ENCODE data around the gene ZFPM1. TPM values are rescaled to one million over a fixed set of nuclear protein-coding genes. Genes with fewer than 3 reads are reported as not detected.

Gene ZFPM1
- total RNA-seq, 3 donors from 2014 or later, result 0.32 to 2.9 (median 2.3) TPM

- H3K27me3 ChIP-seq, result no peaks in the 10 kb centered on the region
- H3K4me3 ChIP-seq, result no peak overlapping the region
- DNase-seq (ENCODE audit: low spot score in 2 of 2), result no peak
- intact Hi-C loops (cut with DNase I; ENCODE audit: low total_unique reads), result no loop called here
- no peaks in the 10 kb centered on the region for H3K9me3 ChIP-seq
- no peak overlapping the region for H3K27ac ChIP-seq
- no peaks in the 10 kb centered on the region for H3K4me1 ChIP-seq
- no peaks in the 10 kb centered on the region for H3K36me3 ChIP-seq
- TF ChIP-seq POLR2A (IDR thresholded peaks at IDR 0.05) (no peak), CTCF (IDR thresholded peaks at IDR 0.05) (no peak), POLR2AphosphoS5 (IDR thresholded peaks at IDR 0.05) (no peak)
These were observed 41.0 kb upstream of the ZFPM1 start for GRCh38 chr16:88411951-88412576.

- TF ChIP-seq POLR2AphosphoS5 (IDR thresholded peaks at IDR 0.05), result no peak
- no peak for TF ChIP-seq CTCF (IDR thresholded peaks at IDR 0.05)
- TF ChIP-seq POLR2A (IDR thresholded peaks at IDR 0.05), result no peak
- intact Hi-C loops (cut with DNase I; ENCODE audit: low total_unique reads), result no loop called here
- H3K4me1 ChIP-seq, result no peaks in the 10 kb centered on the region
- no peak overlapping the region for H3K27ac ChIP-seq
- no peak for DNase-seq (ENCODE audit: low spot score in 2 of 2)
- no peaks in the 10 kb centered on the region for H3K27me3 ChIP-seq
- H3K36me3 ChIP-seq, result no peaks in the 10 kb centered on the region
- no peaks in the 10 kb centered on the region for H3K9me3 ChIP-seq
- H3K4me3 ChIP-seq, result no peak overlapping the region
These were observed 40.3 kb upstream of the ZFPM1 start for GRCh38 chr16:88412766-88413165.

- TF ChIP-seq POLR2A (IDR thresholded peaks at IDR 0.05) (no peak), CTCF (IDR thresholded peaks at IDR 0.05) (no peak), POLR2AphosphoS5 (IDR thresholded peaks at IDR 0.05) (no peak)
- H3K36me3 ChIP-seq, result no peaks in the 10 kb centered on the region
- H3K27ac ChIP-seq, result no peak overlapping the region
- intact Hi-C loops (cut with DNase I; ENCODE audit: low total_unique reads), result no loop called here
- DNase-seq (ENCODE audit: low spot score in 2 of 2), result no peak
- H3K4me1 ChIP-seq, result no peaks in the 10 kb centered on the region
- H3K9me3 ChIP-seq, result no peaks in the 10 kb centered on the region
- no peaks in the 10 kb centered on the region for H3K27me3 ChIP-seq
- H3K4me3 ChIP-seq, result no peak overlapping the region
These were observed 39.8 kb upstream of the ZFPM1 start for GRCh38 chr16:88413231-88413630.

- Histone ChIP-seq H3K36me3 (no peaks in the 10 kb centered on the region), H3K27me3 (no peaks in the 10 kb centered on the region), H3K4me3 (no peak overlapping the region), H3K4me1 (no peaks in the 10 kb centered on the region), H3K9me3 (no peaks in the 10 kb centered on the region), H3K27ac (no peak overlapping the region)
- intact Hi-C loops (cut with DNase I; ENCODE audit: low total_unique reads), result no loop called here
- no peak for DNase-seq (ENCODE audit: low spot score in 2 of 2)
- no peak for TF ChIP-seq POLR2AphosphoS5 (IDR thresholded peaks at IDR 0.05)
- TF ChIP-seq CTCF (IDR thresholded peaks at IDR 0.05), result no peak
- TF ChIP-seq POLR2A (IDR thresholded peaks at IDR 0.05), result no peak
These were observed 39.4 kb upstream of the ZFPM1 start for GRCh38 chr16:88413631-88414030.

GRCh38 chr16:88414521-88415380, 38.3 kb upstream of the ZFPM1 start:
- Histone ChIP-seq H3K9me3 (no peaks in the 10 kb centered on the region), H3K36me3 (no peaks in the 10 kb centered on the region), H3K4me3 (no peak overlapping the region), H3K27me3 (no peaks in the 10 kb centered on the region), H3K27ac (no peak overlapping the region), H3K4me1 (no peaks in the 10 kb centered on the region)
- no peak for TF ChIP-seq CTCF (IDR thresholded peaks at IDR 0.05)
- no peak for TF ChIP-seq POLR2AphosphoS5 (IDR thresholded peaks at IDR 0.05)
- no peak for TF ChIP-seq POLR2A (IDR thresholded peaks at IDR 0.05)
- intact Hi-C loops (cut with DNase I; ENCODE audit: low total_unique reads), result no loop called here
- no peak for DNase-seq (ENCODE audit: low spot score in 2 of 2)
